ENCODE data around the gene APBB1IP.

GRCh38 chr10:26412932-26413331, 25.2 kb upstream of the APBB1IP start:
- no peak for TF ChIP-seq CTCF (IDR thresholded peaks at IDR 0.05; ENCODE audit: insufficient read depth, low read length)
- TF ChIP-seq POLR2AphosphoS5 (IDR thresholded peaks at IDR 0.05; ENCODE audit: low read depth) = no peak
